ENCODE measurements around the gene RSU1.

RSU1 gene

GRCh38 chr10:16814012-16814411 lies 3.2 kb downstream of the RSU1 start:
- DNase-seq (ENCODE audit: insufficient read length, low spot score) (no peak), FAIRE-seq (no peak)
- TF ChIP-seq POU2F2 (IDR thresholded peaks at IDR 0.05; ENCODE audit: low read depth, low read length) (no peak), TAF1 (IDR thresholded peaks at IDR 0.05; ENCODE audit: low read depth, low read length) (no peak), POLR2A (IDR thresholded peaks at IDR 0.05; ENCODE audit: low read depth, low read length) (no peak), PAX5 (IDR thresholded peaks at IDR 0.05; ENCODE audit: insufficient read depth, low read length, severe bottlenecking) (no peak), POLR2AphosphoS5 (IDR thresholded peaks at IDR 0.05; ENCODE audit: low read depth, low read length) (no peak), SPI1 (IDR thresholded peaks at IDR 0.05; ENCODE audit: low read depth, low read length) (no peak)

- DNase-seq (ENCODE audit: insufficient read length, low spot score): no peak
- FAIRE-seq: no peak
- TF ChIP-seq POU2F2 (IDR thresholded peaks at IDR 0.05; ENCODE audit: low read depth, low read length) (no peak), POLR2A (IDR thresholded peaks at IDR 0.05; ENCODE audit: low read depth, low read length) (no peak), POLR2AphosphoS5 (IDR thresholded peaks at IDR 0.05; ENCODE audit: low read depth, low read length) (no peak), TAF1 (IDR thresholded peaks at IDR 0.05; ENCODE audit: low read depth, low read length) (no peak), SPI1 (IDR thresholded peaks at IDR 0.05; ENCODE audit: low read depth, low read length) (no peak), PAX5 (IDR thresholded peaks at IDR 0.05; ENCODE audit: insufficient read depth, low read length, severe bottlenecking) (no peak)
Observed at GRCh38 chr10:16812676-16813075, 4.5 kb downstream of the RSU1 start.

GRCh38 chr10:16811765-16812164 lies 5.5 kb downstream of the RSU1 start:
- FAIRE-seq: no peak

GRCh38 chr10:16811292-16811691 lies 5.9 kb downstream of the RSU1 start:
- FAIRE-seq: no peak
- no peak for TF ChIP-seq POLR2AphosphoS5 (IDR thresholded peaks at IDR 0.05; ENCODE audit: low read depth, low read length)
- TF ChIP-seq TAF1 (IDR thresholded peaks at IDR 0.05; ENCODE audit: low read depth, low read length): no peak
- no peak for TF ChIP-seq PAX5 (IDR thresholded peaks at IDR 0.05; ENCODE audit: insufficient read depth, low read length, severe bottlenecking)
- no peak for TF ChIP-seq POLR2A (IDR thresholded peaks at IDR 0.05; ENCODE audit: low read depth, low read length)
- no peak for TF ChIP-seq SPI1 (IDR thresholded peaks at IDR 0.05; ENCODE audit: low read depth, low read length)
- TF ChIP-seq POU2F2 (IDR thresholded peaks at IDR 0.05; ENCODE audit: low read depth, low read length): no peak

More at GRCh38 chr10:16811765-16812164, 5.5 kb downstream of the RSU1 start:
- TF ChIP-seq SPI1 (IDR thresholded peaks at IDR 0.05; ENCODE audit: low read depth, low read length): no peak
- TF ChIP-seq POLR2AphosphoS5 (IDR thresholded peaks at IDR 0.05; ENCODE audit: low read depth, low read length): no peak
- no peak for DNase-seq (ENCODE audit: insufficient read length, low spot score)

GRCh38 chr10:16809074-16809718 lies 8.0 kb downstream of the RSU1 start:
- DNase-seq (ENCODE audit: insufficient read length, low spot score) (peak; percentile 23), FAIRE-seq (no peak)
- TF ChIP-seq POLR2A (IDR thresholded peaks at IDR 0.05; ENCODE audit: low read depth, low read length) (no peak), POU2F2 (IDR thresholded peaks at IDR 0.05; ENCODE audit: low read depth, low read length) (no peak), SPI1 (IDR thresholded peaks at IDR 0.05; ENCODE audit: low read depth, low read length) (peak; percentile 57), TAF1 (IDR thresholded peaks at IDR 0.05; ENCODE audit: low read depth, low read length) (no peak)

More at GRCh38 chr10:16811292-16811691, 5.9 kb downstream of the RSU1 start:
- DNase-seq (ENCODE audit: insufficient read length, low spot score): no peak

GRCh38 chr10:16804123-16804522 lies 13.1 kb downstream of the RSU1 start:
- FAIRE-seq (no peak), DNase-seq (ENCODE audit: insufficient read length, low spot score) (no peak)
- TF ChIP-seq POLR2A (IDR thresholded peaks at IDR 0.05; ENCODE audit: low read depth, low read length) (no peak), POU2F2 (IDR thresholded peaks at IDR 0.05; ENCODE audit: low read depth, low read length) (no peak), PAX5 (IDR thresholded peaks at IDR 0.05; ENCODE audit: insufficient read depth, low read length, severe bottlenecking) (no peak), TAF1 (IDR thresholded peaks at IDR 0.05; ENCODE audit: low read depth, low read length) (no peak), SPI1 (IDR thresholded peaks at IDR 0.05; ENCODE audit: low read depth, low read length) (no peak), POLR2AphosphoS5 (IDR thresholded peaks at IDR 0.05; ENCODE audit: low read depth, low read length) (no peak)

GRCh38 chr10:16803464-16803863 lies 13.8 kb downstream of the RSU1 start:
- no peak for FAIRE-seq
- DNase-seq (ENCODE audit: insufficient read length, low spot score): no peak
- no peak for TF ChIP-seq PAX5 (IDR thresholded peaks at IDR 0.05; ENCODE audit: insufficient read depth, low read length, severe bottlenecking)
- TF ChIP-seq POLR2A (IDR thresholded peaks at IDR 0.05; ENCODE audit: low read depth, low read length): no peak

DNA sequence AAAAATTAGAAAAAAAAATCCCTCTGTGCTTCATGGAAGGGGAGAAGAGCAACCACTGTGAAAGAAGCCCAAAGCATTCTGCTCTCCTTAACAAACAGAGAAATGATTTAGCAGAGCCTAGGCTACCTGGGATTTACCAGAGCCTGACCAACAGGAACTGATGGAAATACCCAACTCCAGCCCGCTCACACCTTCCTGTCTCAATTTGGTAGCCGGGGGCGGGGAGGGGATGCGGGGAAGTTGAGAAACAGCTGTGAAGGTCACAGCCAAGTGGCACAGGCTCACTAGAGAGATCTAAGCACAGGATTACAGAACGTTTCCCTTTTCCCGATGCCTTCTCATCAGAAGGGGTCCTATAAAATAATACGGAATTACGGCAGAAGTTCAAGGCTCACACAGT lies 17.6 kb downstream of the RSU1 start:
- TF ChIP-seq TAF1 (IDR thresholded peaks at IDR 0.05; ENCODE audit: low read depth, low read length): 0 out of 2 replicates have a peak, but pooled peaks have one; percentile 9
- 0 out of 2 replicates have a peak, but pooled peaks have one; percentile 19 for TF ChIP-seq SPI1 (IDR thresholded peaks at IDR 0.05; ENCODE audit: low read depth, low read length)
- no peak for TF ChIP-seq POU2F2 (IDR thresholded peaks at IDR 0.05; ENCODE audit: low read depth, low read length)
- TF ChIP-seq POLR2A (IDR thresholded peaks at IDR 0.05; ENCODE audit: low read depth, low read length): no peak
- peak; percentile 65 for FAIRE-seq
- no peak for DNase-seq (ENCODE audit: insufficient read length, low spot score)

DNA sequence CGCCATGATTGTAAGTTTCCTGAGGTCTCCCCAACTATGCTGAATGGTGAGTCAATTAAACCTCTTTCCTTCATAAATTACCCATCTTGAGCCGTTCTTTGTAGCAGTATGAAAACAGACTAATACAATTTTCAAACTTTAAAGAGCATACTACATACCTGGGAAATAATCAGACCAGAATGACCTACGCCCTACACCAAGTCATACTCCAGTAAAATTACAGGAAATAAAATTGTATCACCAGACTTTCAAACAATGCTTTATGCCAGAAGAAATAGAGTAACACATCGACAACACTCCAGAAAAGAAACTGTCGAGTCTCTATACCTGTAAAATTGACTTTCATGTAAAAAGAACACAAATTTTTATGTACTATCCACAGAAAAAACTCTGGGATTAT lies 18.7 kb downstream of the RSU1 start:
- DNase-seq (ENCODE audit: insufficient read length, low spot score): no peak
- FAIRE-seq: no peak
- TF ChIP-seq POU2F2 (IDR thresholded peaks at IDR 0.05; ENCODE audit: low read depth, low read length) (no peak), POLR2A (IDR thresholded peaks at IDR 0.05; ENCODE audit: low read depth, low read length) (no peak), PAX5 (IDR thresholded peaks at IDR 0.05; ENCODE audit: insufficient read depth, low read length, severe bottlenecking) (no peak), TAF1 (IDR thresholded peaks at IDR 0.05; ENCODE audit: low read depth, low read length) (no peak), POLR2AphosphoS5 (IDR thresholded peaks at IDR 0.05; ENCODE audit: low read depth, low read length) (no peak), SPI1 (IDR thresholded peaks at IDR 0.05; ENCODE audit: low read depth, low read length) (no peak)

DNA sequence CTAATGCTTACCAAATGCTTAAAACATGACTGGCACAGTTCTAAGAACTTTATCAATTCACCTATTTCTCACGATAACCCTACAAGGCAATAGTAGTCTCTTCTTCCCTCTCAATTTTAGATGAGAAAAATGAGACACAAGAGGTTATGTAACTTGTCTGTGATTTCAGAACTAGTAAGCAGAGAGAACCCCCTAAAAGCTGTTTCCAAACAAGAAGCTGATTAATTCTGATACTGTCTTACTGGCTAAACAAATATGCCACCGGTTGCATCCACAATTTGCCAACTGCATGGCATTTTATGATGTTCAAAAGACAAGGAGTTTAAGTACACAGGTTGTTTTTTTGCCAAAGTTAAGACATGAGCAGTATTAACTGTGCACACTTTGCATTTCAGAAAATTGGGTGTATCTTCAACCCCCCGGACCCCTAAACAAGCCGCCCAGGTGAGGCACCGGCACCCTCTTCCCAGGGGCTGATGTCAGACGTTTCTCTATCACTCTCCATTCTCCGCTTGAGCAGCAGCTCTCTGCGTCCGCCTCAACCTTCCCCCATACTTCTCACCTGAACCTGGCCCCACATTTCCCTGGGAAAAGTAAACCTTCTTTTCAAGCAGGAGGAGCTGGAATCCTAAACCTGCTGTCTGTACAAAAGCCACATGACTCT lies 21.7 kb downstream of the RSU1 start:
- TF ChIP-seq POLR2A (IDR thresholded peaks at IDR 0.05; ENCODE audit: low read depth, low read length) (no peak), POLR2AphosphoS5 (IDR thresholded peaks at IDR 0.05; ENCODE audit: low read depth, low read length) (no peak), SPI1 (IDR thresholded peaks at IDR 0.05; ENCODE audit: low read depth, low read length) (no peak), PAX5 (IDR thresholded peaks at IDR 0.05; ENCODE audit: insufficient read depth, low read length, severe bottlenecking) (no peak), TAF1 (IDR thresholded peaks at IDR 0.05; ENCODE audit: low read depth, low read length) (no peak), POU2F2 (IDR thresholded peaks at IDR 0.05; ENCODE audit: low read depth, low read length) (no peak)
- FAIRE-seq: no peak
- DNase-seq (ENCODE audit: insufficient read length, low spot score): no peak

Measured in GM12891 (cell line).